ENCODE data around the gene CACNG1.

DNA sequence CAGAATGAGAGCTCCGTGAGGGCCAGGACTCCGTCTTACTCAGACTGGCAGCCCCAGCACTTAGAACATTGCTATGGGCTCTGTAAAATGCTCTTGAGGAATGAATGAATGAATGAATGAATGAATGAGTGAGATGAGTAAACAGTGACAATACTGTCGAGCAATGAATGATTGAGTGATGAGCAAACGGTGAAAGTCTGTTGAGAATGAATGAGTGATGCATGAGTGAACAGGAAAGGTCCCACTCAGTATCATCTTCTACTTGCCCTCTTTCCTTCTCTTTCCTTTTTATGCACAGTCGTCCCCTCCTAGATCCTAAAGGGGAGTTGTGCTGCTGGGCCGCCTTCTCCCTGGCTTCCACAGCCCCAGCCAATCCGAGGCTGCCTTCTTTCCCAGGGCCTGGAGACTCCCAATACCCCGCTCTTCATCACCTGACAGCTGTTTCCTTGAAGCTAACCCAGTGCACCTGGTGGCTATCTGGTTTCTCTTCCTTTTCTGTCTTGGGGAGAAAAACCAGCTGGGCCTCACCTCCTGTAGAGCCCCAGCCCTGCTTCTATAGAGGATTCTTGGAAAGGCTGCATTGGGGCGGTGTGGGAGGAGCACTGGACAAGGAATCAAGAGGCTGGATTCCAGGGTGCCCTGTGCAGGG lies 32.7 kb upstream of the CACNG1 start:
- TF ChIP-seq, protein P1, sequence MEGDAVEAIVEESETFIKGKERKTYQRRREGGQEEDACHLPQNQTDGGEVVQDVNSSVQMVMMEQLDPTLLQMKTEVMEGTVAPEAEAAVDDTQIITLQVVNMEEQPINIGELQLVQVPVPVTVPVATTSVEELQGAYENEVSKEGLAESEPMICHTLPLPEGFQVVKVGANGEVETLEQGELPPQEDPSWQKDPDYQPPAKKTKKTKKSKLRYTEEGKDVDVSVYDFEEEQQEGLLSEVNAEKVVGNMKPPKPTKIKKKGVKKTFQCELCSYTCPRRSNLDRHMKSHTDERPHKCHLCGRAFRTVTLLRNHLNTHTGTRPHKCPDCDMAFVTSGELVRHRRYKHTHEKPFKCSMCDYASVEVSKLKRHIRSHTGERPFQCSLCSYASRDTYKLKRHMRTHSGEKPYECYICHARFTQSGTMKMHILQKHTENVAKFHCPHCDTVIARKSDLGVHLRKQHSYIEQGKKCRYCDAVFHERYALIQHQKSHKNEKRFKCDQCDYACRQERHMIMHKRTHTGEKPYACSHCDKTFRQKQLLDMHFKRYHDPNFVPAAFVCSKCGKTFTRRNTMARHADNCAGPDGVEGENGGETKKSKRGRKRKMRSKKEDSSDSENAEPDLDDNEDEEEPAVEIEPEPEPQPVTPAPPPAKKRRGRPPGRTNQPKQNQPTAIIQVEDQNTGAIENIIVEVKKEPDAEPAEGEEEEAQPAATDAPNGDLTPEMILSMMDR (IDR thresholded peaks at IDR 0.05; ENCODE audit: low read length): no peak
- TF ChIP-seq EZH2 (optimal IDR thresholded peaks at IDR 0.05; ENCODE audit: low read depth, low read length): no peak

Data from MM.1S (cell line).